Hepatocyte (in vitro differentiated cells): ENCODE data around the gene CA11.

ENCODE experiments used
- EZH2 ChIP-seq: fragments of 200-600 bp; sonication (generic); IDR thresholded peaks from 2 replicates; pipeline ENCODE4 v1.6.1; 2016; ENCODE audit warnings: antibody characterized with exemption, mild to moderate bottlenecking, borderline replicate concordance
- EZH2phosphoT487 ChIP-seq: fragments of 200-600 bp; sonication (generic); IDR thresholded peaks from one replicate; pipeline ENCODE4 v1.6.1; 2018; ENCODE audit warnings: antibody characterized with exemption, mild to moderate bottlenecking, low read depth, moderate library complexity; ENCODE audit not compliant: unreplicated experiment, severe bottlenecking
- TF ChIP-seq, protein P1 (sequence below): fragments of 200-600 bp; sonication (generic); IDR thresholded peaks from 2 replicates; pipeline ENCODE4 v1.5.1; 2016; ENCODE audit warnings: antibody characterized with exemption, mild to moderate bottlenecking; ENCODE audit not compliant: poor library complexity

DNA sequence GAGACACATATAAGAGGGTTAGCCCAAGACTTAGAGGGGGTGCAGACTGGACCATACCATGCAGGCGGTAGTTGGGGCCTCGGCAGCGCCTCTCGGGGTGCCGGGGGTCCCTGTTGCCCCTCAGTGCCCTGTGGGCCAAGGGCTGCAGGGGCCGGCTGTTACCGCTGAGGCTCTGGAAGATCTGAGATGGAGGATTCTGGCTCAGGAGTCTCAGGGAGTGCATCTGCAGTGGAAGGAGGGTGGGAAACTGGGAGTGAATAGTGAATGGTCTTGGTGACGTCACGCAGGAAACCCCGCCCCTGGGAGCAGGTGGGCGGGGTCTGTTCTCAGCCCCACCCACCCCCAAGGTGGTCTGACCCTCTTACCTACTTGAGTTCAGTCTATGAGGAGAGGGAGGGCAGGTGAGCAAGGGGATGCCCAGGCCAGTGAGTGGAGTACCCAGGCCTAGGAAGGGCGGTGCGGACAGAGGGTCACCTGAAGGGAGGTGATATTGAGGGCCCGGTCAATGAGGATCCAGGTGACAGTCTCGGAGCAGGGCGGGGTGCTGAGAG, 7.1 kb downstream of the CA11 start:
- TF ChIP-seq, protein P1, sequence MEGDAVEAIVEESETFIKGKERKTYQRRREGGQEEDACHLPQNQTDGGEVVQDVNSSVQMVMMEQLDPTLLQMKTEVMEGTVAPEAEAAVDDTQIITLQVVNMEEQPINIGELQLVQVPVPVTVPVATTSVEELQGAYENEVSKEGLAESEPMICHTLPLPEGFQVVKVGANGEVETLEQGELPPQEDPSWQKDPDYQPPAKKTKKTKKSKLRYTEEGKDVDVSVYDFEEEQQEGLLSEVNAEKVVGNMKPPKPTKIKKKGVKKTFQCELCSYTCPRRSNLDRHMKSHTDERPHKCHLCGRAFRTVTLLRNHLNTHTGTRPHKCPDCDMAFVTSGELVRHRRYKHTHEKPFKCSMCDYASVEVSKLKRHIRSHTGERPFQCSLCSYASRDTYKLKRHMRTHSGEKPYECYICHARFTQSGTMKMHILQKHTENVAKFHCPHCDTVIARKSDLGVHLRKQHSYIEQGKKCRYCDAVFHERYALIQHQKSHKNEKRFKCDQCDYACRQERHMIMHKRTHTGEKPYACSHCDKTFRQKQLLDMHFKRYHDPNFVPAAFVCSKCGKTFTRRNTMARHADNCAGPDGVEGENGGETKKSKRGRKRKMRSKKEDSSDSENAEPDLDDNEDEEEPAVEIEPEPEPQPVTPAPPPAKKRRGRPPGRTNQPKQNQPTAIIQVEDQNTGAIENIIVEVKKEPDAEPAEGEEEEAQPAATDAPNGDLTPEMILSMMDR = no peak
- no peak for TF ChIP-seq EZH2
- TF ChIP-seq EZH2phosphoT487 = no peak
